ENCODE measurements around the gene FAM98C.

The FAM98C gene

DNA sequence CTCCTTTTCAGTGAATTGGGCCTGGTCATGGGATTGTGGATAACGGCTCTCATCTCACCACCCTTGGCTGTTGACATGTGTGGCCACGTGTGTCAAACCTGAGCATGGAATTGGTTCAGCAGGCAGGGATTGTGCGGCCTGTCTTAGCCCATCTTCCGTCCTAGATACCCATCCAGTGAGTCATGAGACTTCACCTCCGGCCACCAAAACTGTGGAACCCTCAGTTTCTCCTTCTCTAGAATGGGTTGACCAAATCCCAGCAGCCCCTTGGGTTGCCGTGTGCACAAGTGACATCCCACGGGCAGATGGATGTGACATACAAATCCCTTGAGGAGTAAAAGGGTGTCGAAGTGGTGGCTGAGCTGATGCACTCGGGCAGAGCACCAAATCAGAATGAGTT is 21.8 kb upstream of the FAM98C start:
- DNase-seq = no peak

DNA sequence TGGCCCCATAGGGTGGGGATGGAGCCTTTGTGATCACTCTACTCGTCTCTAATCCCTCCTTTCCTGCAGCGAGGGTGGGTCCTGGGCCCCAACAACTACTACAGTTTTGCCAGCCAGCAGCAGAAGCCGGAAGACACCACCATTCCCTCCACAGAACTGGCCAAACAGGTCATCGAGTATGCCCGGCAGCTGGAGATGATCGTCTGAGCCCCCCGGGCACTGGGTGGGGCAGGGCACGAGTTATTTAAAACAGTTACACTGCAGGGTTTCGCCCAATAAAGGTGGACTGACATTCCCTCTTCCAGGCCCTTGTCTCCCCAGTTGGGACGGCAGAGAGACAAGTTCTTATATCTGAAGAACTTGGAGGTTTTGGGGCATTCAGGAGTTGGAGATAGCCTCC is 19.7 kb upstream of the FAM98C start:
- no peak for DNase-seq

DNA sequence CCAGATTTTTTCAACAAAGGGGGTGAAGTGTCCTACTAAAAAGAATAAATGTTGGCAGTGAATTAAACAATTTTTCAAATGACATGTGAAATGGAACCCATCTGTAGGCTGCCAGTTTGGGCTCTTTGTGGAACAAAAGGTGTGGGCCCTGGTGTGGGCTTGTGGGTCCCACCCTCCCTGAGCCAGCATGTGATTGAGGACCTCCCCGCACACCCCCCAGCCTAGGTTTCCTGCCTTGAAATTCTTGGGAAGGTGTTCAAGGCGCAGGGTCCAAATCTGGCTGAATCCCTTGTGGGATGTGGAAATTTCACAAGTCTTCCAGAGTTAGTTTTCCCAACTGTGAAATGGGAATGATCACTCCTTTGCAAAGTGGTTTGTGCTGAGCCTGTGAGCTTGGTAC is 19.1 kb upstream of the FAM98C start:
- DNase-seq = no peak

DNA sequence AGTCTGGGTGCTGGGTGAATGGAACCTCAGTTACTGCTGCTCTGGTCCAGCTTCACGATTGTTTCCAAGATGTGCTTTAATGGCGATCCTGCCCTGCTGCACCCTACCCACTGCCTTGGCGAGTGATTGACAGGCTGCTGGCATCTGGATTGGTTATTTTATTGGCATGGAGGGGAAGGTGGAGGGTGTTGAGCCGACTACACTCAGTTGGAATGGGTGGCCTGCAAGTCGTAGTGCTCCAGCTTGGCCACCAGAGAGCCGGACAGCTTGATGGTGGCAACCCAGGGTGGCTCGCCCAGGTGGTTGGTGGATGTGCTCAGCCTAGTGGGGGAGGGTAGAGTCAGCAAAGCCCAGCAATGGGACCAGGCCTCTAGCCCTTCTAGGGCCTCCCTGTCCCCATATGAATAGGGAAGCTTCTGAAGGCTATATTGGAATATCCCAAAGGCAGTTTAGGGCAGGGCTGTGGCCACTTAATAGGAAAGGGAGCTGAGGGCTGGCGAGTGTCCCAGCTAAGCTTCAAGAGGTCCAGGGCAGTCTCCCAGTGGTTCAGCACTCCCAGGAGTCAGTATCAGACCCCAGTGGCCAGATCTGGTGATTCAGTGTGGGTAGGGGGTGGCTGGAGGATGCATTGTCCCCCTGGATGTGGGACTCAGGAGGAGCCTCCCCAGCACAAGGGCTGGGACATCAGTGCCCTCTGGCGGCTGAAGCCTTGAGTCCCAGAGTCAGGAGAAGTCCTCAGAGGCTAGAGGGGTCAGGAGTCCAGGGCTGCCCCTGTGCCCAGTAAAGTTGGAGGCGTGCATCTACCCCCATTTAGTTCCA is 18.5 kb upstream of the FAM98C start:
- no peak for DNase-seq

DNA sequence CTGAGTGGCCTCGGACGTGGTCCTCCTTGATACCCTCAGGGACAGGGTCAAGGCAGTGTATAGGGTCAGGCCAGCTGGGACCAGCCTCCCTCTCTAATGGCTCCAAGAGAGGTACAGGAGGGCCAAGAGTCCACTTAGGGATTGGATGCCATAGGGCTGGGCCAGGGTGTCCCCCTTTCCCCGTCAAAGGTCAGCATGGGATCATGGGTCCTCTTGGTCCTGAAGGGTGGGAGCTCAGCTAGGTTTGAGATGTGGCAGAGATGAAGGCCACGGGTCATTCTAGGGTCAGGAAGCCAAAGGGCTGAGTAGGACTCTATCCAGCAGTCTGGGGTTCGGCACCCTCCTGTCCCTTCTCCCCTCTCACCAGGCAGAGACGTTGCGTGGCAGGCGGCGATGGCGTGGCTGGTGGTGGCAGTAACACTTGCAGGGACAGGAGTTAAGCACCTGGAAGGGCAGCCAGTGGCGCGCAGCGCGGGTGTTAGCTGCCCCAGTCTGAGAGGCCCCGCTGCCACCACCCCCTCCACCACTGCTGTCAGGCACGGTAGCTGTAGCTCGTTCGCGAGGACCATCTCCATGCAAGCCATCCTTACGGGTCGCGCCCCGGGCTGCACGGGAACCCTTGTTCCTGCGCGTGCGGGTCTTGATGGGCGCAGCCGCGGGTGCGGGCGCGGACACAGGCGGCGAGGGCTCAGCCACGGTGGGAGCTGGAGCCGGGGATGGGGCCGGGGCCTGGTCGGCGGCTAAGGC is 17.7 kb upstream of the FAM98C start:
- no peak for DNase-seq

DNA sequence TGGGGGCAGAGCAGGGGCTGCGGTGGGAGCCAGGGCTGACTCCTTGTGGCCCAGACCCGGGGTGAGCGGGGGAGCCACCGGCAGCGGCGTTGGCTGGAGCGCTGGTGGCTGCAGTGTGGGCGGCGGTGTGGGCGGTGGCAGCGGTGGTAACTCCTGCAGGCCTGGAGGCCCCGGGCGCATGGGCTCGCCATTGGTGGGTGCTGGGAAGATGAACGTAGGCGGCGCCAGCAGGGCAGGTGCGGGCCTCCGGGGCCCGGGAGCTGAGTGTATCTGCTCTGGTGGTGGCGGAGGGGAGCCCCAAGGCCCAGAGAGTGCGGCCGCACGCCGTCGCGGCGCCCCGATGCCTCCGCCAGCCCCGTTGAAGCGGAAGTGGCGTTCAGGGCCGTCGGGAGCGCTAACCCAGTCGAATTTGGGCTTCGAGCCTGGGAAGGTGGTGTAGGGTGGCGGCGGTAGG is 17.1 kb upstream of the FAM98C start:
- DNase-seq = peak; percentile 36

DNA sequence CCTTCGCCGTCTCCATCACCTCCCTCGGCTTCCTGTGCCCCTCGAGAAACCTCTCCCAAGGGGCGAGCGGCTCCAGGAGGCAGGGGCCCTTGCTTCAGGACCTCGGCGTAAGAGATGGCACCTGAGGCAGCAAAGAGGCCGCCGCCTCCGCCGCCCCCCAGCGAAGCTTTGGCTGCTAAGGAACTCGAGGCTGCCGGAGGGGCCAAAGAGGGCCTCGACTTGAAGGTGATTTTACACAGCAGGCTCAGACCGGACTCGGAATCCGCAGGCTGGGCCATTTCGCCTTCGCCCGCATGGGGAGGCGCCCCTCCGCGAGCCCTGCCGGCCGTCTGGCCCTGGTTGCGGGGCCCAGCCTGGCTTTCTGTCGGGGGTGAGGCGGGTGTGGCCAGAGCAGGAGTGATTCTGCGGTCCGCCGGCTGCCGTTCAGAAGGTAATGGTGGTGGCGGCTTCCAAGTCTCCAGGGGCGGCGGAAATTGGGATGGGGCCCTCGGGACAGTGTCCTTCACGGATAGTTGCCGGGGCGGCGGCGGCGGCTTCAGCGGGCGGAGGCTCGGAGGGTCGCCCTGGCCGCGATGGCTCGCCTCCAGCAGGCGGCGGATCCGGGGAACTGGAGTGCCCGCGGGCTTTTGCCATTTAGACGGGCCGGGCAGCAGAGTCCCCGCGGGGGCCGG is 16.5 kb upstream of the FAM98C start:
- no peak for DNase-seq

DNA sequence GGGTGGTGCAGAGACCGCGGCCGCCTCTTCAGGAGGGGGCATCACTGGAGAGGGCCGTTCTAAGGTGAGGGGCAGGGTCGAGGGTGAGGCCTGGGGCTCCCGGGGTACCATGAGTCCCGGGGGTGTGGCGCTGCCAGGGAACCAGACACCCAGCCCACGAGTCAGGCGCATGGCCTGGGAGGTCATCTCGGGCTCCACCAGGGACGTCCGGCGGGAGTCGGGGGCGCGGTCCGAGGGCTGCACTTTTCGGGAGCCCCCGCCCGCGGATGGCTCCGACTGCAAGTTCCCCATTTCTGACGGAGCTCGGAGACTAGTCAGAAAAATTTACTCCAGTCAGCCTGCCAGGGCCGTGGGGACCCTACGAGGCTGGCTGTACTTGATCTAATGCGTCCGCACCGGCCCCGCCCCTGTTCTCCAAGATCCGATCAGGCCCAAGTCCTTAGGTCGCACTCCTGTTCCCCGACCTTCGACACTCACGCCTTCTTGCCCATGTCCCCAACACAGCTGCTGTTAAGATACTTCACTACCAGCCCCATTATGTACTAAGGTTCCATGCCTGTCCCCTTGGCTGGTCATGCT is 15.8 kb upstream of the FAM98C start:
- DNase-seq = no peak

DNA sequence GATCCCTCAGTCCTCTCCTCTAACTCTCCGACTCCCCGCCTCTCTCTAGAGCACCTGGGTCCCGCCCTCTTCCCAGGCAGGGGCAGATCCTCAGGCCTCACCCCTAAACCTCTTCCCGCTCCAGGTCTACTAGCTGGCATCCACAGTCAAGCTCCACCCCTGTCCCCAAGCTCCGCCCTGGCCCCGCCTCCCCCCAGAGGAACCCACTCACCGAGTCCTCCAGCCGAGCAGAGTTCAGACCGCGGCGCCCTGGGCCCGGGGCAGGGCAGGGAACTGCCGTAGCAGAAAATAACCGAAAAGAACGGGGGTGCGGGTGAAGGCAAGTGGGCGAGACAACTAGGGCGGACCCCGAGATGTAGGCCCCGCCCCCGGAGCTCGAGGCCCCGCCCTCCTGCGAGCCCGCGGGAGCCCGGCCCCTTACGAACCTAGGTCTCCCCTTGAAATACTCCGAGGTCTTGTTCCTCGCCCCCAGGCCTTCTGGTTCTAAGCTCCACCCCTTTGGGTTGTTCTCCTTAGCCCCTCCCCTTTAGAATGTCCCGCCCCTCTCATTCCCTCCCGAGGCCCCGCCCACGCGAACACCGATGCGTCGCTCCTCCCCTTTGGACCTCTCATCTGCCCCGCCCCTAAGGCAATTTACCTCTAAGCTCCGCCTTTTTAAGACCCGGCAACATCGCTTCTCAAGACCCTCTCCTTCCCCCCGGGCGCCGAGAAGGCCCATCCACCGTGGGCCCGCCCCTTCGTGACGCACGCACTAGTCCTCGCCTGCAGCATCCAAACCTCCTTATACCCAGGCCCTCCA is 15.1 kb upstream of the FAM98C start, which contains the start of gene GGN:
GGN (minus strand) TSS at position 485 of the 799 bp plus-strand sequence. CDS start 773 bp downstream, outside the sequence.
- DNase-seq = peak; percentile 93

DNA sequence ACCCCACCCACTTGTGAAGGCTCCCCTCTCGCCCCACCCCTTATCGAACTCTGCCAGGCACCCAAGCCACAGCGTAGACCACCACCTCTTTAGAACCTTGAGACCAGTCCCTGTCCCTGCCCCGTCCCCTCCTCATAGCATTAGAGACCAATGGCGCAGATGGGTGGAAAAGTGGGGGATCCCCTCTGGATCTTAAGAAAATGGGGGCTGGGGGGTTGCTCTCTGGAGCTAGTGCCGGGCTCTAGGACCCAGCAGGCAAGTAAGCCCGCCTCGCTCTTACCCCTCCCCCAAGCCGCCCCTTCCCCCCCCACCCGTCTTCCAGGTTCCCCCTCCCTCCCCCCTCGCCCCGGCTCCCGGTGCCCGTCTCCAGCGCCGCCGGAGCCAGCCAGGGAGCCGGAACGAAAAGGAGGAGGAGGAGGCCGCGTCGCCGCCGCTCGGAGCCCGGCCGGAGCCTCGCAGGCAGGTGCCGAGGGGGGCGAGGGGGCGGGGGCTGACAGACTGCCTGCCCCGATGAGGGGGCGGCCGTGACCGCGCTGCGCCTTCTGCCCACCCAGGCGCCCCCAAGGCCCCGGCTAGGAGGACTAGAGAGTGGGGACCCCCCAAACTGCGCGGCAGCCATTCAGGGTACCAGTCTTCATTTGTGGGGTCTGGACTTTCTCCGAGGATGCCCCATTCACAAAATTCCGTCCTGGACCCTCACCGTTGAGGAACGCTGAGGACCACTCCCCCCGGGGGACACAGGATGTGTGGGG is 14.4 kb upstream of the FAM98C start, which contains the start of gene SPRED3:
SPRED3 (plus strand) TSS at position 349 of the 752 bp plus-strand sequence. CDS start 1,606 bp downstream, outside the sequence.
- DNase-seq = no peak

DNA sequence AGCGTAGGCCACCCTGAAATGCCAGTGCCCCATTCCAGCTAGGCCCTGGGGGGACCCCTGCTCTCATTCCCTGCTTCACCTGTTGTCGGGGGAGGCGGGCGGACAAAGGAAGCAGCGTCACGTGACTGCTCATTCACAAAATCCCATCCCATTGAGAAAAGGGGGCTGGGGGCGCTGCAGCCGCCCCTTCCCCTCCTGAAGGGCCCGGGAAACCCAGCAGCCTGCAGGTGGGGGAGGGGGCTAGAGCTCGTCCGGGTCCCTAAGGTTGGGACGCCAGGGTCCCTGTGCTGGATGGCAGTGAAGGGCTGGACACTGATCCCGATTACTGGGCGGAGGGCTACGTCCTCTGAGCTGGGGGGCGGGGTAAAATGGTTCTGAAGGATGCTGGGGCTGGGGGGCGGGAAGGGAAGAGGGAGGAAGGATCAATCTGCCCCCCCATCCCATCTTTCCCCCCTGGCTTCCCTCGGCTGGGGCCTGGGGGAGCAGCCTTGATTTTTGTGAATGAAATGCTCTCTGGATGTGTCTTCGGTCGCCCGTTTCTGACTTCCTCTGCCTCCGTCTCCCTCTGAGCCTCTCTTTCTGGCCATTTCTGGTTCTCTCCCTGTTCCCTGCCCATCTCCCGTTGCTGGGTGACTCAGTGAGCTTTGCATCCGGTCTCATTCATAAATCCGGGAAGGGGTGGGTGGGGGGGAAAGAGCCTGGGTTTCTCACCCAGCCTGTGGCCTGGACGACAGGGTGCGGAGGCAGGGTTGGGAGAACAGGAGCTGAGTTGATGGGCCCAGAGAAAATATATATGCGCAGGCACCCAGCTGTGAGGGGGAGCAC is 13.6 kb upstream of the FAM98C start:
- no peak for DNase-seq

DNA sequence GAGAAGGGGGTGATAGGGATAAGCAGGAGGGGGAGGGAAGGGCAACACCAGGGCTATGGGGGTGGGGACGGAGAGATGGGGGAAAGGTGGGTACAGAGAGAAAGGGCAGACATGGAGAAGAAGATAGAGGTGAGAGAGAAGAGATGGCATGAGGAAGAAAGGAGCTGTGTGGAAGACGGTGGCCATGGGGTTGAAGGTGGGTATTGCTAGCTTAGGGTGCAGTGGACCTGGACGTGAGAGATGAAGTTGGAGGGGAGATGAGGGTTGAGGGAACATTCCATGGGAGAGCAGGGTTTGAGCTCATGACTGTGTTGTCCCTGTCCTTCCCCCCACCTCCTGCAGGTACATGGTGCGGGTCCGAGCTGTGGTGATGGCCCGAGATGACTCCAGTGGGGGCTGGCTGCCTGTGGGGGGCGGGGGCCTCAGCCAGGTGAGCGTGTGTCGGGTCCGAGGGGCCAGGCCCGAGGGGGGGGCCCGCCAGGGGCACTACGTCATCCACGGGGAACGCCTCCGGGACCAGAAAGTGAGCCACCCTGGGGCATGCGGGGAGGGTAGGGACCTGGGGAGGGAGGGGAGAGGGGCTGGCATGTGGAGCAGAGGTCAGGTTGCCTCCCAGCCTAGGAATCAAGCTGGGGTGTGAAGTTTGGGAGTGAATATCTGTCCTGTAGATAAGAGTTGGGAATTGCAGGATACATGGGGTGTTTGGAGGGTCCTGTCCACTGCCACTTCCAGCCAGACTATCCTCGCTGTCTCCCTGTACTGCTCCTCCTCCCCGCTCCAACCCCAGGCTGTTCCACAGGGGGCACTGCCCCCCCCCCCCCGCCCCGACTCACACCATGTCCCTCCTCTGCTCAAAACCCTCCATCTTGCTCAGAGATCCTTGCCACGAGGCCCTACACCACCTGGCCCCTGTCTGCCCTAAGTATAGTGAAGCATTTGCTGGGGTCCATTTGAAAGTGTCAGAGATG is 12.7 kb upstream of the FAM98C start:
- DNase-seq = no peak

DNA sequence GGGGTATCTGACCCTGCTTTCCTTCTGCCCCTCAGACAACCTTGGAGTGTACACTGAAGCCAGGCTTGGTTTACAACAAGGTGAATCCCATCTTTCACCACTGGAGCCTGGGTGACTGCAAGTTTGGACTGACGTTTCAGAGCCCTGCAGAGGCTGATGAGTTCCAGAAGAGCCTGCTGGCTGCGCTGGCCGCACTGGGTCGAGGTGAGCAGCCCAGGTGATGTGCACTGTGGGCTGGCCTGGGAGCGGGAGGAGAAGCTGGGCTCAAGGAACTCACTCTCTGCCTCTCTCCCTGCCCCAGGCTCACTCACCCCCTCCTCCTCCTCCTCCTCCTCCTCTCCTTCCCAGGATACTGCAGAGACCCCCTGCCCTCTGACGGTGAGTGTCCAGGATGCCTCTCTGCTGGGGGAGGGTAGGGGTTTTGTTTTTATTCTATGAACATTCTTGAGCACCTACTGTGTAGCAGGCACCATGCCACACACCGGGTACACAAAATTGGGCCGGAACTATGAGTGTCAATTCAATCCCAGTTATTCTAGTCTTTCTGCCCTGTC is 10.9 kb upstream of the FAM98C start:
- DNase-seq = no peak

DNA sequence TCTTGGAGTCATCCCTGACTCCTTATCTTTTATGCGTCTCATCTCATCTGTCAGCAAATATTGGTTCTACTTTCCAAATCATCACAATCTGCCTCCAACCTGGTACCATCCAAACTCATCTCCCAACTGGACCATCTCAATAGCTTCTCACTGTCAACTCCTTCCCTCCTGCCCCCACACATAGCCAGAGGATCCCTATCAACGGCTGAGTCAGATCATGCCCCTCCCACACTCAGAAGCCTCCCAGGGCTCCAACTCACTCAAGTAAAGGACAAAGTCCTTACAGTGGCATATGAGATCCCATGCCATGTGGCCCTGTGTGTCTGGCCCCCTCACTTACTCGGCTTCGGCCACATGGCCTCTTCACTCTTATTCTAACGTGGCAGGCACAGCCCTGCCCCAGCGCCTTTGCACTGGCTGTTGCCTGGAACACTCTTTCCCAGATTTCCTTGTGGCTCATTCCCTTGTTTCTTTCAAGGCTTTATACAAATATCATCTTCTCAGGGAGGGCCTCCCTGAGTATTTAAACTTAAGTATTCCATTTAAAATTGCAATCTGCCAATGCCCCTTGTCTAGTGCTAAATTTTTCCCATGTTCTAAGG is 10.1 kb upstream of the FAM98C start:
- DNase-seq = peak; percentile 40

DNA sequence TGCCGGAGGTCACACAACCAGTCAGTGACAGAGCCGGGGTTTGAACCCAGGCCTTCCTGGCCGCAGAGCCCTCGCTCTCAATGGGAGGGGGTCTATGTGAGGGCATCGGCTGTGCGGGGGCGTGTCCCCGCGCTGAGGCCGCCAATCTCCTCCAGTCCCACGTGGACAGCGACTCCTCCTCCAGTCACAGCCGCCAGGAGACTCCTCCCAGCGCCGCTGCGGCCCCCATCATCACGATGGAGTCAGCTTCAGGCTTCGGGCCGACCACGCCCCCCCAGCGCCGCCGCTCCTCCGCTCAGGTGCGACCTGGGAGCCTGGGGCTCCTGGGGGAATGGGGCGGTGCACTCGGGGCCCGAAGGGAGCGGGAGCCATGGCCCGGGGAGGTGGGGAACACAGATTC is 8.4 kb upstream of the FAM98C start:
- peak; percentile 86 for DNase-seq

DNA sequence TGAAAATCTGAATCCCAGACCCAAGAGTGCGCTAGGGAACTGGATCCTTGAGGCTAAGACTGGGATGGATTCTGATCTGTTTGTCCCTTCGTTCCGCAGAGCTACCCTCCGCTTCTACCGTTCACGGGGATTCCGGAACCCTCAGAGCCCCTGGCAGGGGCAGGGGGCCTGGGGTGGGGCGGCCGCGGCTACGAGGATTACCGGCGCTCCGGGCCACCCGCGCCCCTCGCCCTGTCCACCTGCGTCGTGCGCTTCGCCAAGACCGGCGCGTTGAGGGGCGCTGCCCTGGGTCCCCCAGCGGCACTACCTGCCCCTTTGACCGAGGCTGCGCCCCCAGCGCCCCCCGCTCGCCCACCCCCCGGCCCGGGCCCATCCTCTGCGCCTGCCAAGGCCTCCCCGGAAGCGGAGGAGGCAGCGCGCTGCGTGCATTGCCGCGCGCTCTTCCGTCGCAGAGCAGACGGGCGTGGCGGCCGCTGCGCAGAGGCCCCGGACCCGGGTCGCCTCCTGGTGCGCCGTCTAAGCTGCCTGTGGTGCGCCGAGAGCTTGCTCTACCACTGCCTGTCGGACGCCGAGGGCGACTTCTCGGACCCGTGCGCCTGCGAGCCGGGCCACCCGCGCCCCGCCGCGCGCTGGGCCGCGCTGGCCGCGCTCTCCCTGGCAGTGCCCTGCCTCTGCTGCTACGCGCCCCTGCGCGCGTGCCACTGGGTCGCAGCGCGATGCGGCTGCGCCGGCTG is 7.3 kb upstream of the FAM98C start:
- DNase-seq = peak; percentile 64

DNA sequence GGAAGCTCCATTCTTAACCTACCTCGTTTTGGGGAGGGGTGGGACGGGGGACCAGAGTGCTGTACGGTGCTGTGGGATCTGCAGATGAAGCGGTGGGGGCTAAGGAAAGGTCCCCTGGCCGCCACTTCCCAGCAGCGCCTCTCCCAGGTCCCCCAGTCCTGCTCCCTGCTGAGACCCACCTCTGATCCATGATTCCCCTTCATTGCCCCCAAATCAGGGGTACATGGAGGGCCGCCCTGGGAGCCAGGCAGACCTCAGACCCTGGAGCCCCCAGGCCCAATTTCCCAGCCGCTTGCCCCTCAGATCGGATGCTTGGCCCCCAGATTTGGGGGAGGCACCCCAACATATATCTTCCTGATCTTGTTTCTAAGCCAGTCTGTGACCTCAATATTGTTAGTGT is 3.8 kb upstream of the FAM98C start:
- DNase-seq = no peak

DNA sequence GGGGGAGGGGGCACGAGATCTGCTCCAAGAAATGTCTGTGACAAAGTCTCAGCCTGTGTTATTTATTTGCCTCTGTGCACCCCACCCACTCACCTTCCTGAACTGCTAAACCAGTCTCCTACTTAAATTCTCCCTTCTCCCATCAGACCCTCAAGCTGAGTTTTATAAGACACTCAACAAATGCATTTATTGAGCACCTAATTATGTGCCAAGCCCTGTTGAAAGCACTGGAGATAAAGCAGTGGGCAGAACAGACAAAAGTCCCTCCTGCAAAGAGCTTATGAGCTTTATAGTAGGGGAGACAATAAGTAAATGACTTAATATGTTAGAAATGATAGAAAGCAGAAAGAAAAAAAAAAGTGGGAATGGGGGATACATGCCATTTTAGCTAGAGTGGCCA is 3.4 kb upstream of the FAM98C start:
- no peak for DNase-seq

All from stimulated activated CD8-positive, alpha-beta memory T cell treated with anti-CD3 and anti-CD28 coated beads, Interleukin-4, amount 100 ng/mL, for 48 hours (primary cell).